NCI-H2107 (cell line): ENCODE data around the gene ZNF503.

Experiments
- DNase-seq: peaks from one replicate; lab custom pipeline; 2025; lab: John Stamatoyannopoulos, UW

The ZNF503 gene

DNA sequence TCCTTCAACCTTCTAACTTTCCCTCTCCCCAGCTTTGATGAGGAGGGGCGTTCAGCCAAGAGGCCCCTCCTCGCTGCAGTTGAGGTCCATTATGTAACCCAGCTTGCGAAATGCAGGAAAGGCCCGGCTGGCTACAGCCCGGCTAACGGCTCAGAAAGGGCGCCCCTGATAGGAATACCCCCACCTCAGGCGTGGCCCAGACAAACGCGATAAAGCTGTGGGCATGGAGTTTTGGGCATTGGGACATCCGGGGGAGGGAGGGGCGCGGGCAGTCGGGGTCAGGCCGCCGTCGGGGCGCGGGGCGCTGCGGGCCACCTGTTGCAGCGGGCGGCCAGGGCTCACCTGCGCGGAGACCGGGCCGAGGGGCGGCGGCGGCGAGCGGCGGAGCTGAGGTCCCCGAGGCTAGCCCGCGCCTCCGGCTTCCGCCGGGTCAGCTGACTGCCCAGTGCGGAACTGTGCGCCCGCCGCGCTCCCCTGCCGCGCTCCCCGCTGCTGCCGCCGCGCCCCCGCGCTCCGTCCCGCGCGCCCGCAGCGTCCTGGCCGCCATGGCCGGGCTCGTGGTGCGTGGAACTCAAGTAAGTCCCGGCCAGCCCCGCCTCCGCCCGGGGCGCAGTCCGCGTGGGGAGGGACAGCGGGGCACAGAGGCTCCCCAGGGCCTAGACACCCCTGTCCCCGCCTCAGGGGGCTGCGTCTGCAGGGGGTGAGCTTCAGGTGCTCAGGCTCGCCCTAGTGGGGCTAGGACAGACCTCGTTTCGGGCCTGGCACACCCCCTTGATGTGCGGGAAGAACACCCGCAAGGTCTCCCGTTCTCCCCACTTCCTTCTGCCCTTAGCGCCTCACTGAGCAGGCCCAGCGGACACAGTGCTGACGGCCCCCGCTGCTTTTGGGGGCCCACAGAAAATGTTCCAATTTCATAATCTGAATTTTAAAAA, 29.9 kb upstream of the ZNF503 start, which contains the start of gene LRMDA:
TSS of gene LRMDA (plus strand) at position 445 of the 932 bp plus-strand sequence.
- DNase-seq: no peak

DNA sequence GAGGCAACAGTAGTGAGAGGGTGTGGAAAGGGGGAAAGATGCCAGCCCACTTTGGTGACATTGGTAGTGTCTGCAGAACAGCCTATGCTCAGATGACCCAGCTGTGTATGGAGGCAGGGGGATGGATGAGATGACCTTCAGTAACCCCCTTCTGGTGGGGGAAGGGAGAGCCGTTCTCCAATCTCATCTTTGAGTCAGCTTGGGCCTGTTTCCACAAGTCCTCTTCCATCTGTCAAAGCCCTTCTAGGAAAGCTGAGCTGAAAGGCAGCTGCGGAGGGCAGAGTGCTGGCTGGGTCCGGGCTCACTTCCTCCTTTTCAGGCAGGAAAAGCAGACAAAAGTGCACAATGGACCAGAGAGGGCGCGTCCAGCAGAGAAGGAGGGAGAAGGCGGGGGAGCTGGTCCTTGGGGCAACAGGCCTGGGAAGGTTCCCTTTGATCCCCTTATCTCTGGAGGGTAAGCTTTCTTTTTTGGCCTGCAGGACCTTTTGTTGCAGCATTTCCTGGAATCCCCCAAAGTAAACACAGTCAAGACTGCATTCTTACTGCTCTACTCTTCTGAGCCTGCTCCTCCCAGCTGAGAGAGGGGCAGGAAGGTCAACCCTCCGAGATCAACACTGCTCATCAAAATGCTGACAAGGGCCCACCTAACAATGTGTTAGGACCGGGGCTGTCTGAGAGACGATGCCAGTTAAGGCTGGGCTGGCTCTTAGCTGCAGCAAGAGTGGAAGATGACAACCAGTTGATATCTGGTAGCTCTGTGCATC, 28.6 kb upstream of the ZNF503 start:
- DNase-seq: no peak

- no peak for DNase-seq
Measured at GRCh38 chr10:75429159-75429827, 27.7 kb upstream of the ZNF503 start.

DNA sequence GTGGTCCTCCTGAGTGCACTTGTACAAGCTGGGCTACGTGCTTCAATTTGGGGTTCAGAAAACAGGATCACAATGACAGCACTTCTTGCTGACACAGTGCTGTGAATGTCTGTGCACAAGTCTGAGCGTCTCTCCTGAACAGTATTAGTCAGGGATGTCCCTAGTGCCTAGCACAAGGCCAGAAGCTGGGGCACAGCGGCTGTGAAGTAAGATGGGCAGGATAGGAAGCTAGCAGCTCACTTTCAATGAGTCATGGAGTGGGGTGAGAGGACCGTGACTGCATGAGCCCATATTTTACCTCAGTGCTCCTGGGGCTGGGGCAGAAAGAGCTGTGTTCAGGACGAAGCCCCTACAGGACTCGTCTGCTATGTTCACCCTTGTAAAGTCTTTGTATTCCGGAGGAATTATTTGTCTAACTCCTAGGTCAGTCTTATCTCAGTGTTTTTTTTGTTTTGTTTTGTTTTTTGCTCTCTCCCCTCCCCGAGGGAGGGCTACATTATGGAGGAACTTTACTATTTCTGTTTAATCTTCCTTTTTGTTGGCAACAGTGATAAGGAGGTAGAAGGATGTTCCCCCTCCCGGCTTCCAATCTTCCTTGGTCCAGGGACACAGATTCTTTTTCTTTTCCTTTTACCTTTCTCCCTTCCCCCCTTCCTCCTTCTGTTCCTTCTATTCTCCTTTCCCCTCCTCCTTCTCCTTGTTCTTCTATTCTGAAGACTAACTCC, 27.0 kb upstream of the ZNF503 start:
- DNase-seq: no peak

DNA sequence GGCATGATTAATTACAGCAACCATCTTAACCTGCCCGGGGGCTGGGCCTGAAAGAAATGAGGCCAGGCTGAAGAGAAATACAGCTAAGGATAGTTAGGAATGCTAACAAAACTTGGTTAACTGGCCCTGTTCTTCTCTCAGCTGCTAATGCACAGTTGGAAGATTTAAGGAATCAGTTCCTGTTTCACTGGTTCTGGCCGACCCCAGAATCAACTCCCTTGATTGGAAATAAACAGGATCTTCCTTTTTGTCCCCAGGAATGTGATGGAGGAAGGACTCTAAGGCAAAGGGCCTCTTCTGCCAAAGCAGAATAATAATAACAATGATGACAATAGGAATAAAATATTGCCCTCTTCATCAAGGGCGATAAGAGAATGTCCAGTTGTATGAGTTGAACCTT, 26.4 kb upstream of the ZNF503 start:
- DNase-seq: no peak

DNA sequence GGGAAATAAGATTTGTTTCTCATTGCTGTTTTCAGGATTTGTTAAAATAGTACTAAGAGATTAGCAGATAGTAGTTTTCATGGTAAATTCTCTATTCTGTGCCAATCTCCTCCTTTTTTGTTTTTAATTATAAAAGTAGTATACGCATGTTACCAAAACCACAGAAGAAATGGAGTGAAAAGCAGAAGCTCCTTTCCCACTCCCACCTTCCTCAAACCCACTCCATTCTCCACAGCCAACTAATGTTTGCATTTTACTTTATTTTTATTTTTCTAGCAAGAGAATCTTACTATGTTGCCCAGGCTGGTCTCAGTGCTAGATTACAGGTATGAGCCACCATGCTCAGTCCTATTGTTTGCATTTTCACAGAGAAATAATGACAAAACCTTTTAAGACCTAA, 25.3 kb upstream of the ZNF503 start:
- DNase-seq: no peak

DNA sequence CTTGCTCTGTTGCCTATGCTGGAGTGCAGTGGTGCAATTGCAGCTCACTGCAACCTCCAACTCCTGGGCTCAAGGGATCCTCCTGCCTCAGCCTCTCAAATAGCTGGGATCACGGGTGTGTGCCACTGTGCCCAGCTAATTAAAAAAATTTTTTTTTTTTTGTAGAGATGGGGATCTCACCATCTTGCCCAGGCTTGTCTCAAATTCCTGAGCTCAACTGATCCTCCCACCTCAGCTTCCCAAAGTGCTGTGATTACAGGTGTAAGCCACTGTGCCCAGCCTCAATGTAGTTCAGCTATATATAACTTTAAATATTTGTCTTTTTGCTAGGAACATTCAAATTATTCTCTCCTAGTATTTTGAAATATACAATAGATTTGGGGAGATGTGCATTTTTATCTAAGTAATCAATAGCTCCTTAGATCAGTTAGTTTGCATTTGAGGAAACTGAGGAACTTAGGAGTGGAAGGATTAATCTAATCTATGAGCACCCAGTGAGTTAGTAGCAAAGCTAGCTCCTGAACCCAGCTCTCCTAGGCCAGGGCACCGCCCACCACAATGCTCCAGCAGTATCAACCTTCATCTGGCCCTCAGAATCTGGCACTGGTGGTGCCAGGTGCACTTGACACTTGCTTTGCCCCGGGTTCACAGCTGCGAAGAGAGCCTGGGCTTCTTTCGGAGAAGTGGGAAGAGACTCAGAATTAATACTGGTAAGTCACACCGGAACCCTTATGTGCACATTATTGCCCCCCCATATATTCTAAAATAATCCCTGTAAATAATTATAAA, 23.9 kb upstream of the ZNF503 start:
- no peak for DNase-seq

DNA sequence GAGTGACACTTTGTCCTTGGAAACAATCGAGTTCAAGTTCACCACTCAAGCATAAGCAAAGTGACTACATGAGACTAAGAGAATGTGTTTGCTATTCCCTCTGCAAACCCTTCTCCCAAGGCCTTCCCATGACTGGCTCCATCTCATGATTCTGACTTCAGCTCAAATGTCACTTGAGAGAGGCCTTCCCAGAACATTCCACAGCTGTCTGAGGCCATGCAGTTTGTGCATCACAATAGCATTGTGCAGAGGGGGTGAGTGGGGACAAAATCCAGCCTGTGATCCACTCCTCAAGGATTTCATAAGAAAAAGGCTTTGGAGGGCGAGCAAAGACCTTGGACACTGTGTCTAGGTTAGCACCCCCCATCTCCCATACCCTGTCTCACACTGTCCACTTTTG, 23.0 kb upstream of the ZNF503 start:
- no peak for DNase-seq

GRCh38 chr10:75422913-75423312, 21.3 kb upstream of the ZNF503 start:
- no peak for DNase-seq

- no peak for DNase-seq
Measured at GRCh38 chr10:75418712-75419111, 17.1 kb upstream of the ZNF503 start.

GRCh38 chr10:75418293-75418692, 16.7 kb upstream of the ZNF503 start:
- no peak for DNase-seq

GRCh38 chr10:75417522-75417927, 16.0 kb upstream of the ZNF503 start:
- DNase-seq: peak; percentile 14

DNA sequence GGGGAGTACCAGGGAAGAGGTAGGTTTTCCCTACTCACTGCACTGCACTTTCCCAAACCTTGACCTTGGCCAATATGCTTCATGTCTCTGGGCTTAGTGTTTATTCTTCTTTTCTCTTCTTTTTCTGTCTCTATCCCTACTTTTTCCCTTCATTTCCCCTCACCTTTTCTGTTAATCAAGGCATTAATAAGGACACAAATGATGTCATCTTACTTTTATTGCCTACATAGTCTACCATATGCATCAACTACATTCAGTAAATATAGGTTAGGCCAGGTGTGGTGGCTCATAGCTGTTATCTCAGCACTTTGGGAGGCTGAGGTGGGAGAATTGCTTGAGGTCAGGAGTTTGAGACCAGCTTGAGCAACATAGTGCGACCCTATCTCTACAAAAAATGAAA, 13.0 kb upstream of the ZNF503 start:
- no peak for DNase-seq

DNA sequence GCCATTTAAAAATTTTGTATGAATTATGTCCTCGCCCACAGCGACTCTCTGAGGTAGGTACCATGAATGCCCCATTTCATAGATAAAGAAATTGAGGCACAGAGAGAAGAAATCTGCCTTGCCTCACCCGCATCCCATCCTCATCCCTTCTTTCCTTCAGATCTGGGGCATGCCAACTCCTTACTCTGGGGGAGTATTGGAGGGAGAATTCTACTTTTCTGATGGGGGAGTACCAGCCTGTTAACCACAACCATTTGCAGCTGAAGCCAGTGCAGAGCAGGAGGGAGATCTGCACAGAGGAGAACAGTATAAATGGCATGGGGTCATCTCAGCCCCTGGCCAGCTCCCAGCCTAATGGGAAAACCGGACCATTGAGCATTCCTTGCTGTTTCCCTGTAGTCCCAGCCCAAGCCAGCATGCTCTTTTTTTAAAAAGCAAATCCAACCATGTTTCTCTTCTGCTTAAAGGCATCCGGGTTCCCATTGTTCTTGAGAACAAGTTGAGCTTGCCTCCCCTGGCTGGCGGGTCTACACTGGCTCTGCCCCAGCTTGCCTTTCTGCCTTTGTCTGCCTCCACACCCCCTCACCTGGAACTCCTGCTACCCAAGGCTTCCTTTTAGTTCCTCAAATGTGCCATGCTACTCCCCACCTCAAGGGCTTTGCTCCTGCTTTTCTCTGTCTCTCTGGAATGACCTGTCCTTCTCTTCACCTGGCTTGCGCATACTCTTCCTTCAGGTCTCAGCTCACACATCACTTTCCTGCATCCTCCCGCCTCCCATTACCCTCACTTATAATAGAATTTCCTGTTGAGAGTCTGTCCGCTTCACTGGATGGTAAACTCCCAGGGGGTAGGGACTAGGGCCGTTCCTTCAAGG, 8.8 kb upstream of the ZNF503 start:
- no peak for DNase-seq

DNA sequence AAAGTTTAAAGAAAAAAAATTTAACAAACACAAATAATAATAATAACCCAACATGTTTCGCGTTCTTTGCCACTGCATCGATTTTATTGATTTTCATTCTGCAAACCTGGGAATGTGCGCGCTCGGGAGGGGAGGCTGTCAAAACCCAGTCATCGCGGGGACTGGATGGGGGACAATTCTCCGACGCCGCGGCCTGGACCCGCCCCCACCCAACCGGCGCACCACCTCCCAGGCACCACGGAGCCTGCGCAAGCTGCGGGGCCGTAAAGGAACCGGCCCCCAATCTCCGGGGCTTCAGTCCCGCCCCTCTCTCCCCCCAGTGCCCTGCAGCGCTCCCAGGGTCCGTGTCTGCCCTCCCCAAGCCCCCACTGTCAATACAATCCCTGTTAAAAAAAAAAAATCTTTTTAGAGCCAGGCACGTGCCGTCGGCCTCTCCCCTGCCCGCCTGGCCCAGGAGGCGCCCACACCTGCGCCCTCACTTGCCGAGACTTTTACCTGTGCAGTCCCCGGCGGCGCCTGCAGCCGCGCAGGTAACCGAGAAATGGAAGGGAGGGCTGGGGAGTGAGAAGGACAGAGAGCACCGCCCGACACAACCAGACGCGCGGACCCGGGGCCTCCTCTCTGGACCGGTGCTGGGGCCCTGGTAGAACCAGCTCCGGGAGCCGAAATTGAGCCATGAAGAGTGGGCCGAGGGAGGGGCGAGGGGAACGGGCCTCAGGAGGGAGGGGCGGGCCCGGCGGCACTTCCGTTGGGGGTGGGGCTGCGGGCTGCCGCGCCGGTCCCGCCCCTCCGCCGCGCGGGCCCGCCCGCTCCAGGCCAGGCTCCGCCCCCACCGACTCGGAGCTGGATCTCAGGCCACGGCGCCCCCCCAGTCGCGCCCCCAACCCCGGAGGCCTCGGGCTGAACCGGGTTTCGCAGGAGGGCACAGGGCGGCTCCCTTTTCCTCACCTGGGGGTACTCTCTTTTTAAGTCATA, 7.6 kb upstream of the ZNF503 start:
- DNase-seq: peak; percentile 11

DNA sequence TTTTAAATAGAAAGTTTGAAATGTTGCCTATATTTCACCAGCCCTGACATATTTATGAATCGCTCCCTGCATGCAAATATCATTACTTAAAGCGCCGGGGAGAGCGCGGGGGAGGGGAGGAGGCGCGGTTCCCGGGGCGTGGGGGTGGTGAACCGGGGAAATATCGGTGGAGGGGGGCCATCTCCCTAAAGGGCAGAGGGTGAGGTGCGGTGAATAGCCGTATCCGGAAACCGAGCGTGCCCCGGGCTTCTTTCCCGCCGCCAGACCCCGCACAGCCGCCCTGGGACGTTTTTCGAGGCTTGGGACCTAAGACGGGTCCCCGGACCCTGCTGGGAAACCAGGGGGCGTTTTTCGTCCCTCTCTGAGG, 6.9 kb upstream of the ZNF503 start:
- DNase-seq: no peak

- no peak for DNase-seq
Measured at GRCh38 chr10:75407713-75408508, 6.3 kb upstream of the ZNF503 start.

DNA sequence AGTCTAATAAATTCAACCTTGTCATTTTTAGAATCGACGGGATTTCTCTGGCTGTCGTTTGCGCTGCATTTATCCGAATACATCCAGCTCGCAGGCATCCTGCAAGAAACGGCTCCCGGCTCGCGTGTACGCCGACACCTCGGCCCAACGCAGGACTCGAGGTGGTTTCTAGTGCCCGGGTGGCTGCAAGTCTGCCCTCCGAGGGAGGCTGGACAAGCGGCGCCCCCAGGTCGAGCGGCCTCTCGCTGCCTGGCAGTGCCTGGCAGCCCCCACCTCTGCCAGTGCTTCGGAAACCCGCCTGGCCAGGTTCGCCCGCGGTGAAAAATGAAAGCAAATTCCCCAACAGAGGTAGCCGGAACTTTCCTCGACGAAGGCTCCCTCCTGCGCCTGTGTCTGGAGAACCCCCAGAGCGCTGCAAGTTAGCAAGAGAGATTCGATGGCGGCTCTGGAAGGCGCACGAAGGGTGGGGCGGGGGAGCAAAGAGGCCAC, 5.7 kb upstream of the ZNF503 start:
- no peak for DNase-seq
